WTC11 (cell line): ENCODE measurements around the gene JAKMIP1. TPM values are rescaled to one million over a fixed set of nuclear protein-coding genes. Genes with fewer than 3 reads are reported as not detected.

Source experiments
- ATAC-seq: fragments of 200-7000 bp; cut with Tn5 transposase; 2 replicates; pipeline ENCODE4 v1.10.0; 2021; ENCODE audit warnings: mild to moderate bottlenecking, moderate library complexity
- CTCF ChIA-PET: fragments of 300-600 bp; sonication (Branson Sonifier 250); formaldehyde crosslinking; loops from one replicate; lab custom pipeline; 2021; ENCODE audit warnings: antibody characterized with exemption; lab: Charles Lee
- POLR2A ChIA-PET: fragments of 350-600 bp; sonication (Branson Sonifier 250); formaldehyde crosslinking; loops from one replicate; lab custom pipeline; 2021; ENCODE audit warnings: antibody characterized with exemption; lab: Charles Lee
- DNase-seq: peaks from one replicate; pipeline ENCODE4 v3.0.0; 2021; ENCODE audit warnings: low spot score
- H3K27ac Mint-ChIP-seq: 2 replicates; pipeline ENCODE4 v1.8.0; 2021; ENCODE audit warnings: mixed read lengths
- H3K27me3 Mint-ChIP-seq: 2 replicates; pipeline ENCODE4 v1.8.0; 2021; ENCODE audit warnings: low read depth, mild to moderate bottlenecking, moderate library complexity, mixed read lengths
- H3K36me3 Mint-ChIP-seq: 2 replicates; pipeline ENCODE4 v1.8.0; 2021; ENCODE audit warnings: mixed read lengths
- H3K4me1 Mint-ChIP-seq: 2 replicates; pipeline ENCODE4 v1.8.0; 2022; ENCODE audit warnings: mixed read lengths
- H3K4me3 Mint-ChIP-seq: 2 replicates; pipeline ENCODE4 v1.8.0; 2021; ENCODE audit warnings: mild to moderate bottlenecking, moderate library complexity, mixed read lengths
- H3K9me3 Mint-ChIP-seq: 2 replicates; pipeline ENCODE4 v1.8.0; 2021; ENCODE audit warnings: mixed read lengths
- ATF6 ChIP-seq: sonication (generic); formaldehyde crosslinking; IDR thresholded peaks from 2 replicates; pipeline ENCODE4 v1.8.1; 2023; ENCODE audit warnings: mild to moderate bottlenecking, missing genetic modification reagents
- GTF2I ChIP-seq: fragments of 250-450 bp; sonication (Bioruptor Pico); conservative IDR thresholded peaks from 2 replicates; pipeline ENCODE4 v1.4.0; 2021; ENCODE audit warnings: mild to moderate bottlenecking
- NFE2L1 ChIP-seq: sonication (generic); formaldehyde crosslinking; IDR thresholded peaks from 2 replicates; pipeline ENCODE4 v1.8.1; 2023; ENCODE audit warnings: missing genetic modification reagents
- NR1H2 ChIP-seq: sonication (generic); formaldehyde crosslinking; IDR thresholded peaks from 2 replicates; pipeline ENCODE4 v1.9.0; 2021; ENCODE audit warnings: mild to moderate bottlenecking, moderate library complexity, missing genetic modification reagents
- RORB ChIP-seq: fragments of 250-450 bp; sonication (Bioruptor Pico); IDR thresholded peaks from 2 replicates; pipeline ENCODE4 v1.9.0; 2021; ENCODE audit warnings: mild to moderate bottlenecking
- total RNA-seq: library from RNA; stranded (reverse); gene quantifications from 3 replicates; pipeline ENCODE4 v1.2.3, GENCODE V29; 2021
- TF ChIP-seq, protein P1 (sequence below): fragments of 250-450 bp; sonication (Bioruptor Pico); conservative IDR thresholded peaks from 2 replicates; pipeline ENCODE4 v1.9.0; 2021; ENCODE audit warnings: mild to moderate bottlenecking
- TF ChIP-seq, protein P2 (sequence below): sonication (generic); formaldehyde crosslinking; IDR thresholded peaks from 2 replicates; pipeline ENCODE4 v1.8.1; 2022; ENCODE audit warnings: mild to moderate bottlenecking, moderate library complexity, missing genetic modification reagents
- TF ChIP-seq, protein P3 (sequence below): sonication (generic); formaldehyde crosslinking; IDR thresholded peaks from 2 replicates; pipeline ENCODE4 v1.8.1; 2023; ENCODE audit warnings: mild to moderate bottlenecking, moderate library complexity, missing genetic modification reagents
- TF ChIP-seq, protein P4 (sequence below): fragments of 250-450 bp; sonication (Bioruptor Pico); IDR thresholded peaks from 2 replicates; pipeline ENCODE4 v1.9.0; 2021; ENCODE audit warnings: mild to moderate bottlenecking
- TF ChIP-seq, protein P5 (sequence below): sonication (generic); formaldehyde crosslinking; IDR thresholded peaks from 2 replicates; pipeline ENCODE4 v1.8.1; 2022; ENCODE audit warnings: missing genetic modification reagents, borderline replicate concordance

Gene JAKMIP1
- total RNA-seq, 1 experiment from 2014 or later = 4.0 TPM

- TF ChIP-seq, protein P1, sequence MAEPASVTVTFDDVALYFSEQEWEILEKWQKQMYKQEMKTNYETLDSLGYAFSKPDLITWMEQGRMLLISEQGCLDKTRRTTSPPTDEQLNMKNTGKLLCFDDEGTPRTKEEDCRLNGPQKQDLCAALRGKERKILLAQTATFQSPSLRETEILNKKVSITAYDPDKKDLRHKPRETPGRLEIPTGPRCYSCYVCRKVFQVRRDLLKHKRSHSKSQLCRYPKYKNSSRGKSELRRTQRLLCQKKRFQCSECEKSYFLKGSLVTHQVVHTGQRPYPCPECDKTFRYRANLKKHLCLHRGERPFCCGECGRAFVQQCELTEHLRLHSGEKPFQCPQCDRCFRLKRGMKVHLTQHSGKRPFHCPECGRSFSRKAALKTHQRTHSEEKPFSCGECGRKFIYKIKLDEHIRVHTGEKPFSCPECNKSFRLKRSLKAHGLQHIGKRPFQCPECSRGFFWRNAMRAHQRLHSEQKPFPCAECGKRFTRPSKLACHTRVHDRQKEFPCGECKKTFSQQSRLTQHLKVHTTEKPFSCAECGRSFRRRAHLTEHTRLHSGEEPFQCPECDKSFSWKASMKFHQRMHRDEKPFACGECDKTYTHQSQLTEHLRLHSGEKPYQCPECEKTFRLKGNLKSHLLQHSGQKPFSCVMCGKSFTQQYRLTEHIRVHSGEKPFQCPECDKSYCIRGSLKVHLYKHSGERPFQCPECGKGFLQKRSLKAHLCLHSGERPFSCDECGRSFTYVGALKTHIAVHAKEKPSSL (CRISPR knock-in tag) = no peak
- TF ChIP-seq GTF2I = no peak
Measured at GRCh38 chr4:6018331-6018730, 182.0 kb downstream of the JAKMIP1 start, which contains the start of gene C4orf50 (continued).

- Mint-ChIP-seq H3K36me3 (no peaks in the 10 kb centered on the region), H3K27ac (no peak overlapping the region), H3K9me3 (no peaks in the 10 kb centered on the region), H3K4me1 (peaks cover 14% of the 10 kb centered on the region), H3K4me3 (no peak overlapping the region), H3K27me3 (no peaks in the 10 kb centered on the region; the same call in 1 of the 2 replicates)
- ATAC-seq = no peak
- DNase-seq = no peak
- ChIA-PET POLR2A (no interaction called here), CTCF (interaction anchor here (3.7 kb wide), 1 partner anchor 19 kb away, joined by 28 read pairs; no protein-coding TSS in a partner anchor)
- no peak for TF ChIP-seq ATF6 (CRISPR knock-in tag)
- TF ChIP-seq, protein P2, sequence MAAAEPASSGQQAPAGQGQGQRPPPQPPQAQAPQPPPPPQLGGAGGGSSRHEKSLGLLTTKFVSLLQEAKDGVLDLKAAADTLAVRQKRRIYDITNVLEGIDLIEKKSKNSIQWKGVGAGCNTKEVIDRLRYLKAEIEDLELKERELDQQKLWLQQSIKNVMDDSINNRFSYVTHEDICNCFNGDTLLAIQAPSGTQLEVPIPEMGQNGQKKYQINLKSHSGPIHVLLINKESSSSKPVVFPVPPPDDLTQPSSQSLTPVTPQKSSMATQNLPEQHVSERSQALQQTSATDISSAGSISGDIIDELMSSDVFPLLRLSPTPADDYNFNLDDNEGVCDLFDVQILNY = no peak
- TF ChIP-seq, protein P3, sequence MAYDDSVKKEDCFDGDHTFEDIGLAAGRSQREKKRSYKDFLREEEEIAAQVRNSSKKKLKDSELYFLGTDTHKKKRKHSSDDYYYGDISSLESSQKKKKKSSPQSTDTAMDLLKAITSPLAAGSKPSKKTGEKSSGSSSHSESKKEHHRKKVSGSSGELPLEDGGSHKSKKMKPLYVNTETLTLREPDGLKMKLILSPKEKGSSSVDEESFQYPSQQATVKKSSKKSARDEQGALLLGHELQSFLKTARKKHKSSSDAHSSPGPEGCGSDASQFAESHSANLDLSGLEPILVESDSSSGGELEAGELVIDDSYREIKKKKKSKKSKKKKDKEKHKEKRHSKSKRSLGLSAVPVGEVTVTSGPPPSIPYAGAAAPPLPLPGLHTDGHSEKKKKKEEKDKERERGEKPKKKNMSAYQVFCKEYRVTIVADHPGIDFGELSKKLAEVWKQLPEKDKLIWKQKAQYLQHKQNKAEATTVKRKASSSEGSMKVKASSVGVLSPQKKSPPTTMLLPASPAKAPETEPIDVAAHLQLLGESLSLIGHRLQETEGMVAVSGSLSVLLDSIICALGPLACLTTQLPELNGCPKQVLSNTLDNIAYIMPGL (CRISPR knock-in tag) = no peak
- TF ChIP-seq, protein P4, sequence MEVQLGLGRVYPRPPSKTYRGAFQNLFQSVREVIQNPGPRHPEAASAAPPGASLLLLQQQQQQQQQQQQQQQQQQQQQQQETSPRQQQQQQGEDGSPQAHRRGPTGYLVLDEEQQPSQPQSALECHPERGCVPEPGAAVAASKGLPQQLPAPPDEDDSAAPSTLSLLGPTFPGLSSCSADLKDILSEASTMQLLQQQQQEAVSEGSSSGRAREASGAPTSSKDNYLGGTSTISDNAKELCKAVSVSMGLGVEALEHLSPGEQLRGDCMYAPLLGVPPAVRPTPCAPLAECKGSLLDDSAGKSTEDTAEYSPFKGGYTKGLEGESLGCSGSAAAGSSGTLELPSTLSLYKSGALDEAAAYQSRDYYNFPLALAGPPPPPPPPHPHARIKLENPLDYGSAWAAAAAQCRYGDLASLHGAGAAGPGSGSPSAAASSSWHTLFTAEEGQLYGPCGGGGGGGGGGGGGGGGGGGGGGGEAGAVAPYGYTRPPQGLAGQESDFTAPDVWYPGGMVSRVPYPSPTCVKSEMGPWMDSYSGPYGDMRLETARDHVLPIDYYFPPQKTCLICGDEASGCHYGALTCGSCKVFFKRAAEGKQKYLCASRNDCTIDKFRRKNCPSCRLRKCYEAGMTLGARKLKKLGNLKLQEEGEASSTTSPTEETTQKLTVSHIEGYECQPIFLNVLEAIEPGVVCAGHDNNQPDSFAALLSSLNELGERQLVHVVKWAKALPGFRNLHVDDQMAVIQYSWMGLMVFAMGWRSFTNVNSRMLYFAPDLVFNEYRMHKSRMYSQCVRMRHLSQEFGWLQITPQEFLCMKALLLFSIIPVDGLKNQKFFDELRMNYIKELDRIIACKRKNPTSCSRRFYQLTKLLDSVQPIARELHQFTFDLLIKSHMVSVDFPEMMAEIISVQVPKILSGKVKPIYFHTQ = no peak
Measured at GRCh38 chr4:6017800-6018199, 182.5 kb downstream of the JAKMIP1 start.

GRCh38 chr4:6017030-6017429, 183.3 kb downstream of the JAKMIP1 start:
- DNase-seq = no peak
- H3K4me3 Mint-ChIP-seq = no peak overlapping the region
- H3K4me1 Mint-ChIP-seq = peaks cover 14% of the 10 kb centered on the region
- no peak overlapping the region for H3K27ac Mint-ChIP-seq
- ChIA-PET CTCF (no interaction called here), POLR2A (no interaction called here)
- no peaks in the 10 kb centered on the region; the same call in 1 of the 2 replicates for H3K27me3 Mint-ChIP-seq
- H3K36me3 Mint-ChIP-seq = no peaks in the 10 kb centered on the region
- no peaks in the 10 kb centered on the region for H3K9me3 Mint-ChIP-seq
- no peak for ATAC-seq
- TF ChIP-seq RORB (CRISPR knock-in tag) = no peak
- no peak for TF ChIP-seq NFE2L1
- TF ChIP-seq NR1H2 (CRISPR knock-in tag) = no peak
- TF ChIP-seq, protein P5, sequence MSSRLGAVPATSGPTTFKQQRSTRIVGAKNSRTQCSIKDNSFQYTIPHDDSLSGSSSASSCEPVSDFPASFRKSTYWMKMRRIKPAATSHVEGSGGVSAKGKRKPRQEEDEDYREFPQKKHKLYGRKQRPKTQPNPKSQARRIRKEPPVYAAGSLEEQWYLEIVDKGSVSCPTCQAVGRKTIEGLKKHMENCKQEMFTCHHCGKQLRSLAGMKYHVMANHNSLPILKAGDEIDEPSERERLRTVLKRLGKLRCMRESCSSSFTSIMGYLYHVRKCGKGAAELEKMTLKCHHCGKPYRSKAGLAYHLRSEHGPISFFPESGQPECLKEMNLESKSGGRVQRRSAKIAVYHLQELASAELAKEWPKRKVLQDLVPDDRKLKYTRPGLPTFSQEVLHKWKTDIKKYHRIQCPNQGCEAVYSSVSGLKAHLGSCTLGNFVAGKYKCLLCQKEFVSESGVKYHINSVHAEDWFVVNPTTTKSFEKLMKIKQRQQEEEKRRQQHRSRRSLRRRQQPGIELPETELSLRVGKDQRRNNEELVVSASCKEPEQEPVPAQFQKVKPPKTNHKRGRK (CRISPR knock-in tag) = no peak
